PFSK-1 (cell line): ENCODE results near the gene CCIN.

Experiments used
- SIN3A ChIP-seq: IDR thresholded peaks from 2 replicates; pipeline ENCODE4 v1.6.1; 2012; ENCODE audit warnings: mild to moderate bottlenecking, low read length, moderate library complexity, borderline replicate concordance; ENCODE audit not compliant: insufficient read depth
- TAF1 ChIP-seq: IDR thresholded peaks from 2 replicates; pipeline ENCODE4 v1.6.1; 2012; ENCODE audit warnings: low read length, control low read depth, borderline replicate concordance; ENCODE audit not compliant: insufficient read depth
- TF ChIP-seq, protein P1 (sequence below), 2 experiments: IDR thresholded peaks; 2 replicates each; pipeline versions ENCODE4 v1.6.1 to v1.8.0; 2011 to 2012; ENCODE audit warnings: low read depth in 2 of 2, low read length in 2 of 2, control low read depth in 1 of 2, inconsistent platforms in 1 of 2, mild to moderate bottlenecking in 1 of 2, moderate library complexity in 1 of 2; ENCODE audit not compliant: insufficient read depth in 1 of 2

DNA sequence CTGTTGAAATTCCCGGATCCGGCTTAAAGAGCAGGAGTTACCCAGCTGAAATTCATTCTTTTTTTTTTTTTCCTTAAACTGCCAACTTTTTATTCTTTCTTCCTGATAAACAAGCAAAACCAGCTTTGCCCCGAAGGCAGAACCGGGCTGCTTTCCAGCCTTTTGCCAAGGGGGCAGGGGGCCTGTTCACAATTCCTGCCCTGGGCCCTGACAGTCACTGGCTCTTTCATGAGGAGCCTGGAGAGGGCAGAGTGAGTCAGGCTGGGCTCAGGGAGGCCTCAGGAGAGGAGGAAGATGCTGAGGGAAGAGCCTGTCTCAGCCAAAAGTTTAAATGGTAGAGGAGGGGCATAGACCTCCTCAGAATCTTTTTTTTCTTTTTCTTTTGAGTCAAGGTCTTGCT, 27.9 kb upstream of the CCIN start:
- no peak for TF ChIP-seq SIN3A
- TF ChIP-seq TAF1, result no peak
- TF ChIP-seq, protein P1, sequence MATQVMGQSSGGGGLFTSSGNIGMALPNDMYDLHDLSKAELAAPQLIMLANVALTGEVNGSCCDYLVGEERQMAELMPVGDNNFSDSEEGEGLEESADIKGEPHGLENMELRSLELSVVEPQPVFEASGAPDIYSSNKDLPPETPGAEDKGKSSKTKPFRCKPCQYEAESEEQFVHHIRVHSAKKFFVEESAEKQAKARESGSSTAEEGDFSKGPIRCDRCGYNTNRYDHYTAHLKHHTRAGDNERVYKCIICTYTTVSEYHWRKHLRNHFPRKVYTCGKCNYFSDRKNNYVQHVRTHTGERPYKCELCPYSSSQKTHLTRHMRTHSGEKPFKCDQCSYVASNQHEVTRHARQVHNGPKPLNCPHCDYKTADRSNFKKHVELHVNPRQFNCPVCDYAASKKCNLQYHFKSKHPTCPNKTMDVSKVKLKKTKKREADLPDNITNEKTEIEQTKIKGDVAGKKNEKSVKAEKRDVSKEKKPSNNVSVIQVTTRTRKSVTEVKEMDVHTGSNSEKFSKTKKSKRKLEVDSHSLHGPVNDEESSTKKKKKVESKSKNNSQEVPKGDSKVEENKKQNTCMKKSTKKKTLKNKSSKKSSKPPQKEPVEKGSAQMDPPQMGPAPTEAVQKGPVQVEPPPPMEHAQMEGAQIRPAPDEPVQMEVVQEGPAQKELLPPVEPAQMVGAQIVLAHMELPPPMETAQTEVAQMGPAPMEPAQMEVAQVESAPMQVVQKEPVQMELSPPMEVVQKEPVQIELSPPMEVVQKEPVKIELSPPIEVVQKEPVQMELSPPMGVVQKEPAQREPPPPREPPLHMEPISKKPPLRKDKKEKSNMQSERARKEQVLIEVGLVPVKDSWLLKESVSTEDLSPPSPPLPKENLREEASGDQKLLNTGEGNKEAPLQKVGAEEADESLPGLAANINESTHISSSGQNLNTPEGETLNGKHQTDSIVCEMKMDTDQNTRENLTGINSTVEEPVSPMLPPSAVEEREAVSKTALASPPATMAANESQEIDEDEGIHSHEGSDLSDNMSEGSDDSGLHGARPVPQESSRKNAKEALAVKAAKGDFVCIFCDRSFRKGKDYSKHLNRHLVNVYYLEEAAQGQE (IDR thresholded peaks at IDR 0.05; ENCODE audit: insufficient read depth in 1 of 2, low read depth in 2 of 2, low read length in 2 of 2), result no peak
